Transverse colon (tissue), 3 donors: Measurements from ENCODE around the gene DNAAF8.

Experiments used
- POLR2A ChIP-seq: fragments of 450-650 bp; IDR thresholded peaks from one replicate; pipeline ENCODE4 v1.6.1; 2016; ENCODE audit warnings: antibody characterized with exemption, mild to moderate bottlenecking, moderate library complexity
- POLR2AphosphoS5 ChIP-seq, 3 donors: sonication (generic); formaldehyde crosslinking; IDR thresholded peaks; one replicate each; pipeline ENCODE4 v1.6.1; 2016; ENCODE audit warnings: antibody characterized with exemption in 3 of 3

DNA sequence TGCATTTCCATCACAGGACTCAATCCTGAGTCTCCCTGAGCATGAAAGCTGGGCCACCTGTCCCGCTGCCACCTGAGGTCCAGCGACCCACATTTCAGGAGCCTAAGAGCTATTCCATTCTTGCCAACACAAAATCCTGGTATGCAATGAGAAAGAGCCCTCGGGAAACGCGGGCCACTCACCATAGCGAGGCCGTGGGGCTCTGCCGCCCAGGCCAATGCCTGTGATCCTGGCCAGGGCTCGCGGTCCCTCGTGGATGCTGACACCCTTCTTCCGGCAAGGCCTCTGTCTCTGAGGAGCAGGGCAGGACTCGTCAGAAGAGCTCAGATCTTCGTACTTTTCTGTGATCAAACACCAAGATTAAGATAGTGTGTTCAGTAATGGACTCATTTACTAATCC is 29.4 kb upstream of the DNAAF8 start:
- TF ChIP-seq POLR2AphosphoS5 (IDR thresholded peaks at IDR 0.05) = no peak
- no peak for TF ChIP-seq POLR2A
